H1 (cell line): ENCODE data around the gene NAXD. TPM values are rescaled to one million over a fixed set of nuclear protein-coding genes. Genes with fewer than 3 reads are reported as not detected.

ENCODE experiments used
- CTCF ChIA-PET: fragments of 300-600 bp; sonication (Branson Sonifier 250); formaldehyde crosslinking; loops from one replicate; lab custom pipeline; 2021; ENCODE audit not compliant: partially characterized antibody; lab: Charles Lee
- POLR2A ChIA-PET: fragments of 300-600 bp; sonication (Branson Sonifier 250); formaldehyde crosslinking; loops from one replicate; lab custom pipeline; 2021; ENCODE audit warnings: inconsistent platforms; ENCODE audit not compliant: partially characterized antibody; lab: Charles Lee
- DNase-seq, 2 experiments: peaks; one replicate each; pipeline versions ENCODE4 v3.0.0 to v3.0.0-alpha.2; 2010 to 2022; ENCODE audit warnings: low spot score in 2 of 2, low read depth in 1 of 2, mixed read lengths in 1 of 2
- FAIRE-seq: peaks from 2 replicates; lab custom pipeline; 2011; peaks lifted over from hg19 to GRCh38; lab: Jason Lieb, UNC
- H2AFZ ChIP-seq: 2 replicates; pipeline ENCODE4 v1.8.1; 2012; ENCODE audit warnings: low read length, inconsistent platforms
- H2AK5ac ChIP-seq: 2 replicates; pipeline ENCODE4 v1.6.1; 2013; ENCODE audit warnings: low read depth, low read length
- H2BK120ac ChIP-seq: replicated peaks from 2 replicates; pipeline ENCODE3; 2013; ENCODE audit warnings: low read depth, low read length, inconsistent platforms
- H2BK12ac ChIP-seq: 2 replicates; pipeline ENCODE4 v1.6.1; 2013; ENCODE audit warnings: low read depth, low read length
- H2BK15ac ChIP-seq: 2 replicates; pipeline ENCODE4 v1.6.1; 2013; ENCODE audit warnings: low read length
- H2BK20ac ChIP-seq: 2 replicates; pipeline ENCODE4 v1.6.1; 2013; ENCODE audit warnings: low read length
- H2BK5ac ChIP-seq: 2 replicates; pipeline ENCODE4 v1.6.1; 2013; ENCODE audit warnings: low read depth, low read length
- H3K14ac ChIP-seq: 2 replicates; pipeline ENCODE4 v1.6.1; 2013; ENCODE audit warnings: inconsistent platforms; ENCODE audit not compliant: insufficient read length
- H3K18ac ChIP-seq: 2 replicates; pipeline ENCODE4 v1.6.1; 2013; ENCODE audit warnings: low read length; ENCODE audit errors: extremely low read depth
- H3K23ac ChIP-seq: 2 replicates; pipeline ENCODE4 v1.6.1; 2013; ENCODE audit warnings: inconsistent platforms; ENCODE audit not compliant: insufficient read length
- H3K23me2 ChIP-seq: 2 replicates; pipeline ENCODE4 v1.6.1; 2013; ENCODE audit warnings: low read depth, low read length
- H3K27ac ChIP-seq: 2 replicates; pipeline ENCODE4 v1.6.1; 2011; ENCODE audit warnings: low read depth, low read length, inconsistent platforms
- H3K27me3 ChIP-seq, 4 experiments: replicated peaks in 1 of 4; 1 replicate in 1 of 4; 2 replicates in 3 of 4; pipeline versions ENCODE4 v1.6.1 to v1.8.1; 2011 to 2013; ENCODE audit warnings: low read length in 3 of 4, mild to moderate bottlenecking in 3 of 4, inconsistent platforms in 2 of 4, mixed read lengths in 2 of 4, moderate library complexity in 1 of 4; ENCODE audit not compliant: control insufficient read depth in 3 of 4, insufficient read depth in 3 of 4; ENCODE audit errors: extremely low read depth in 1 of 4
- H3K36me3 ChIP-seq, 4 experiments: 2 replicates each; pipeline versions ENCODE4 v1.6.1 to v1.8.1; 2011 to 2013; ENCODE audit warnings: mild to moderate bottlenecking in 4 of 4, low read length in 3 of 4, moderate library complexity in 2 of 4, control low read depth in 1 of 4, inconsistent platforms in 1 of 4; ENCODE audit not compliant: insufficient read depth in 4 of 4, control insufficient read depth in 2 of 4
- H3K4ac ChIP-seq: replicated peaks from 2 replicates; pipeline ENCODE3; 2013; ENCODE audit warnings: low read length, low read depth, mixed read lengths, inconsistent platforms; ENCODE audit not compliant: insufficient read length
- H3K4me1 ChIP-seq, 4 experiments: replicated peaks in 1 of 4; 1 replicate in 1 of 4; 2 replicates in 3 of 4; pipeline versions ENCODE4 v1.6.1 to v1.8.1; 2011 to 2013; ENCODE audit warnings: low read length in 3 of 4, inconsistent platforms in 2 of 4, mixed read lengths in 1 of 4; ENCODE audit not compliant: insufficient read depth in 4 of 4, control insufficient read depth in 3 of 4
- H3K4me2 ChIP-seq, 2 experiments: 2 replicates each; pipeline versions ENCODE4 v1.6.1 to v1.8.1; 2011 to 2013; ENCODE audit warnings: low read depth in 2 of 2, low read length in 2 of 2, control low read depth in 1 of 2, inconsistent platforms in 1 of 2, mild to moderate bottlenecking in 1 of 2; ENCODE audit not compliant: insufficient read depth in 1 of 2
- H3K4me3 ChIP-seq, 4 experiments: fragments of 200-600, 300-600 bp in 1 of 4; sonication (generic), shearing (Covaris generic), sonication (Bioruptor Twin) in 1 of 4; 2 replicates each; pipeline versions ENCODE4 v1.5.1 to v1.8.1; 2011 to 2016; ENCODE audit warnings: low read length in 4 of 4, low read depth in 3 of 4, control low read depth in 2 of 4, inconsistent platforms in 2 of 4, mild to moderate bottlenecking in 2 of 4, mixed read lengths in 1 of 4, moderate library complexity in 1 of 4; ENCODE audit not compliant: insufficient read depth in 2 of 4; ENCODE audit errors: extremely low read depth in 1 of 4
- H3K56ac ChIP-seq: replicated peaks from 2 replicates; pipeline ENCODE3; 2013; ENCODE audit warnings: low read depth, mild to moderate bottlenecking, mixed read lengths, low read length, inconsistent platforms; ENCODE audit not compliant: insufficient read length
- H3K79me1 ChIP-seq: 2 replicates; pipeline ENCODE4 v1.6.1; 2013; ENCODE audit warnings: low read depth, low read length, control low read depth
- H3K79me2 ChIP-seq, 2 experiments: 2 replicates each; pipeline versions ENCODE4 v1.6.1 to v1.8.1; 2012 to 2013; ENCODE audit warnings: low read length in 2 of 2, mild to moderate bottlenecking in 2 of 2, inconsistent platforms in 1 of 2; ENCODE audit not compliant: insufficient read depth in 2 of 2, control insufficient read depth in 1 of 2
- H3K9ac ChIP-seq, 4 experiments: replicated peaks in 1 of 4; 1 replicate in 1 of 4; 2 replicates in 3 of 4; pipeline versions ENCODE4 v1.6.1 to v1.8.1; 2011 to 2013; ENCODE audit warnings: low read depth in 3 of 4, low read length in 3 of 4, control low read depth in 2 of 4, mild to moderate bottlenecking in 2 of 4, moderate library complexity in 2 of 4, inconsistent platforms in 1 of 4; ENCODE audit errors: extremely low read depth in 1 of 4
- H3K9me3 ChIP-seq, 2 experiments: 2 replicates each; pipeline versions ENCODE4 v1.6.1 to v1.8.1; 2012 to 2013; ENCODE audit warnings: mild to moderate bottlenecking in 2 of 2, moderate library complexity in 2 of 2, control low read depth in 1 of 2, inconsistent platforms in 1 of 2, low read depth in 1 of 2, low read length in 1 of 2, mixed read lengths in 1 of 2; ENCODE audit not compliant: insufficient read depth in 2 of 2
- H4K20me1 ChIP-seq, 2 experiments: replicated peaks in 1 of 2; 2 replicates each; pipeline versions ENCODE3 to v1.8.1; 2011 to 2013; ENCODE audit warnings: inconsistent platforms in 2 of 2, low read length in 2 of 2, mild to moderate bottlenecking in 1 of 2; ENCODE audit not compliant: insufficient read depth in 2 of 2, control insufficient read depth in 1 of 2
- H4K5ac ChIP-seq: 2 replicates; pipeline ENCODE4 v1.6.1; 2013; ENCODE audit warnings: low read length, low read depth, mixed read lengths, inconsistent platforms; ENCODE audit not compliant: insufficient read length
- H4K8ac ChIP-seq: 2 replicates; pipeline ENCODE4 v1.8.0; 2013; ENCODE audit warnings: mild to moderate bottlenecking, moderate library complexity, low read length, inconsistent platforms; ENCODE audit not compliant: insufficient read depth; ENCODE audit errors: extremely low read depth
- H4K91ac ChIP-seq: replicated peaks from 2 replicates; pipeline ENCODE3; 2013; ENCODE audit warnings: low read length, mixed read lengths, inconsistent platforms; ENCODE audit not compliant: insufficient read length
- BRCA1 ChIP-seq: IDR thresholded peaks from 2 replicates; pipeline ENCODE4 v1.6.1; 2012; ENCODE audit warnings: low read depth, low read length, improper control_type of control experiment
- CEBPB ChIP-seq: IDR thresholded peaks from 2 replicates; pipeline ENCODE4 v1.6.1; 2012; ENCODE audit warnings: low read depth, low read length
- EP300 ChIP-seq, 2 experiments: IDR thresholded peaks; 1 replicate in 1 of 2; 2 replicates in 1 of 2; pipeline ENCODE4 v1.6.1; 2011 to 2012; ENCODE audit warnings: low read depth in 2 of 2, low read length in 2 of 2, mild to moderate bottlenecking in 2 of 2, borderline replicate concordance in 1 of 2, inconsistent platforms in 1 of 2, moderate library complexity in 1 of 2
- JUN ChIP-seq: IDR thresholded peaks from 2 replicates; pipeline ENCODE4 v1.6.1; 2011; ENCODE audit warnings: low read depth, mild to moderate bottlenecking, improper control_type of control experiment, low read length
- KDM1A ChIP-seq: fragments of 200-600, 300-600 bp; sonication (generic); IDR thresholded peaks from 2 replicates; pipeline ENCODE4 v1.7.1; 2016; ENCODE audit warnings: mild to moderate bottlenecking, low read length, borderline replicate concordance
- RBBP5 ChIP-seq: IDR thresholded peaks from 2 replicates; pipeline ENCODE4 v1.7.1; 2012; ENCODE audit warnings: low read depth, mild to moderate bottlenecking, inconsistent platforms, low read length, moderate library complexity, borderline replicate concordance
- RFX5 ChIP-seq: IDR thresholded peaks from 2 replicates; pipeline ENCODE4 v1.6.1; 2011; ENCODE audit warnings: low read depth, low read length, improper control_type of control experiment, borderline replicate concordance
- SIX5 ChIP-seq: IDR thresholded peaks from 2 replicates; pipeline ENCODE4 v1.6.1; 2011; ENCODE audit warnings: mild to moderate bottlenecking, low read depth, low read length
- SP1 ChIP-seq: IDR thresholded peaks from 2 replicates; pipeline ENCODE4 v1.6.1; 2011; ENCODE audit warnings: low read depth, low read length
- ZNF274 ChIP-seq: IDR thresholded peaks from 2 replicates; pipeline ENCODE4 v1.7.0; 2012; ENCODE audit warnings: low read length, borderline replicate concordance; ENCODE audit errors: extremely low read depth
- WGBS, 2 experiments: shearing (Covaris generic) in 1 of 2; methylation state at CpG; one replicate each; pipeline versions ENCODE4 v1.1.6 to v1.1.7; 2013 to 2015; ENCODE audit warnings: low lambda C conversion rate in 2 of 2, mixed read lengths in 2 of 2, inconsistent platforms in 1 of 2, low coverage in 1 of 2, missing lambda C conversion rate in 1 of 2; ENCODE audit not compliant: insufficient replicate concordance in 2 of 2, insufficient coverage in 1 of 2, insufficient read length in 1 of 2; ENCODE audit errors: extremely low coverage in 1 of 2, missing lambda C conversion rate in 1 of 2; 5-methylcytosine and 5-hydroxymethylcytosine counted together
- polyA plus RNA-seq, 7 experiments: library from polyadenylated mRNA; depleted of rRNA in 3 of 7; stranded (reverse) in 5 of 7; unstranded in 2 of 7; fragments of >200 nt in 5 of 7; fragments of 200-250 nt in 2 of 7; gene quantifications; 1 replicate in 5 of 7; 2 replicates in 1 of 7; 4 replicates in 1 of 7; pipeline versions ENCODE4 v1.2.1 to v1.2.3, GENCODE V29; 2011 to 2013; ENCODE audit warnings: missing spikeins in 2 of 7, mixed read lengths in 2 of 7
- total RNA-seq: library from RNA; stranded (reverse); fragmentation: NEBNext Ultra II Directional; extraction: Animal tissue kit (Norgen Biotek cat#: 25700); gene quantifications from 2 replicates; pipeline ENCODE4 v1.2.1, GENCODE V29; 2021
- TF ChIP-seq, protein P1 (sequence below), 3 experiments: IDR thresholded peaks; 1 replicate in 2 of 3; 2 replicates in 1 of 3; pipeline versions ENCODE4 v1.5.1 to v1.6.1; 2011; ENCODE audit warnings: low read length in 3 of 3, mild to moderate bottlenecking in 3 of 3, inconsistent platforms in 2 of 3, low read depth in 1 of 3, moderate library complexity in 1 of 3; ENCODE audit not compliant: insufficient read depth in 1 of 3; ENCODE audit errors: control extremely low read depth in 1 of 3

The NAXD gene
- total and polyA plus RNA-seq, 2 of the 8 experiments (the other 6 are each of a cell fraction or from before 2014, with no cell fraction given), result 25.4 to 35.5 TPM

DNA sequence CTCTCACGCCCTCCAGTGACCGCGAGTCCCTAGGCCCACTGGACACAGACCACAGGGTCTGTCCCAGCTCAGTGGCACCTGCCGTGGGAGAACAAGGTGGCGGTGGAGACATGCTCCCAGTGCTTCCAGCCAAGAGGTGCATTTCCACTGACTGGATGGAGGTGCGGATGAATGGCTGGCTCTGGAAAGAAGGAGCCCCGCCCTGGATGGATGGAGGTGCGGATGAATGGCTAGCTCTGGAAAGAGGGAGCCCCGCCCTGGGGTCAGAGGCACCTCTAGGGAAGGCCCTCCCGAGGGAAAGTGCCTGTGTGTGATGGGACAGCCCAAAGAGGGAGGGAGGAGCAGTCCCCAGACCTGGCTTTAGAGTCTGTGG is 32.0 kb downstream of the NAXD start:
- Histone ChIP-seq H3K56ac (no peak overlapping the region), H3K4me2 (no peak overlapping the region), H2BK120ac (no peak overlapping the region), H2AK5ac (peak overlapping the region; percentile 59; the same call in 1 of the 2 replicates), H4K20me1 (peaks cover 6 to 15% of the 10 kb centered on the region in 2 experiments), H3K27ac (no peak overlapping the region), H3K23me2 (no peaks in the 10 kb centered on the region), H3K79me2 (no peaks in the 10 kb centered on the region), H4K91ac (no peak overlapping the region), H3K4me3 (no peak overlapping the region), H2BK20ac (no peak overlapping the region), H3K9ac (0 out of 7 replicates have a peak overlapping the region, but pooled peaks of 1 of the 4 experiments have one; percentile 13), H3K18ac (no peak overlapping the region), H3K36me3 (peaks cover 2 to 10% (median 7%) of the 10 kb centered on the region in 4 experiments; a peak in 4 of 8 replicates), H3K14ac (no peak overlapping the region), H2BK12ac (no peak overlapping the region), H2BK15ac (no peak overlapping the region), H3K27me3 (no peaks in the 10 kb centered on the region), H4K5ac (no peak overlapping the region), H2AFZ (no peak overlapping the region), H3K4ac (no peak overlapping the region), H3K79me1 (peaks cover 2% of the 10 kb centered on the region; the same call in 1 of the 2 replicates), H4K8ac (no peak overlapping the region; the same call in 1 of the 2 replicates), H3K23ac (no peak overlapping the region), H3K4me1 (peaks cover 0 to 11% (median 7%) of the 10 kb centered on the region in 4 experiments; a peak in 5 of 7 replicates), H3K9me3 (no peaks in the 10 kb centered on the region), H2BK5ac (no peak overlapping the region)
- ChIA-PET POLR2A (interaction anchor here (0.9 to 1.6 kb wide), 3 partner anchors 10 to 22 kb away, joined by 3 to 4 read pairs (median 3); no protein-coding TSS in a partner anchor), CTCF (interaction anchor here (1.1 to 3.9 kb wide), 7 partner anchors 9 to 53 kb away, joined by 3 to 23 read pairs (median 4); no protein-coding TSS in a partner anchor)
- FAIRE-seq, result no peak
- 86% methylated on average over 10 of the region's 10 CpGs; no CpG with 5 or more reads in 1 of the 2 experiments for WGBS, 2 experiments
- no peak for DNase-seq
- TF ChIP-seq, protein P1, sequence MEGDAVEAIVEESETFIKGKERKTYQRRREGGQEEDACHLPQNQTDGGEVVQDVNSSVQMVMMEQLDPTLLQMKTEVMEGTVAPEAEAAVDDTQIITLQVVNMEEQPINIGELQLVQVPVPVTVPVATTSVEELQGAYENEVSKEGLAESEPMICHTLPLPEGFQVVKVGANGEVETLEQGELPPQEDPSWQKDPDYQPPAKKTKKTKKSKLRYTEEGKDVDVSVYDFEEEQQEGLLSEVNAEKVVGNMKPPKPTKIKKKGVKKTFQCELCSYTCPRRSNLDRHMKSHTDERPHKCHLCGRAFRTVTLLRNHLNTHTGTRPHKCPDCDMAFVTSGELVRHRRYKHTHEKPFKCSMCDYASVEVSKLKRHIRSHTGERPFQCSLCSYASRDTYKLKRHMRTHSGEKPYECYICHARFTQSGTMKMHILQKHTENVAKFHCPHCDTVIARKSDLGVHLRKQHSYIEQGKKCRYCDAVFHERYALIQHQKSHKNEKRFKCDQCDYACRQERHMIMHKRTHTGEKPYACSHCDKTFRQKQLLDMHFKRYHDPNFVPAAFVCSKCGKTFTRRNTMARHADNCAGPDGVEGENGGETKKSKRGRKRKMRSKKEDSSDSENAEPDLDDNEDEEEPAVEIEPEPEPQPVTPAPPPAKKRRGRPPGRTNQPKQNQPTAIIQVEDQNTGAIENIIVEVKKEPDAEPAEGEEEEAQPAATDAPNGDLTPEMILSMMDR (IDR thresholded peaks at IDR 0.05; ENCODE audit: control extremely low read depth in 1 of 3, insufficient read depth in 1 of 3, low read depth in 1 of 3, low read length in 3 of 3), result no peak
- TF ChIP-seq RFX5, result no peak
- no peak for TF ChIP-seq CEBPB
- TF ChIP-seq JUN, result no peak
- no peak for TF ChIP-seq KDM1A
- no peak for TF ChIP-seq RBBP5
- TF ChIP-seq SIX5, result no peak
- TF ChIP-seq ZNF274, result no peak
- TF ChIP-seq SP1, result no peak
- no peak for TF ChIP-seq EP300 (IDR thresholded peaks at IDR 0.05; ENCODE audit: borderline replicate concordance in 1 of 2, low read depth in 2 of 2, low read length in 2 of 2)
- no peak for TF ChIP-seq BRCA1
